Gastrocnemius medialis (tissue), 4 donors: ENCODE measurements around the gene KANSL1.
"Not testable (repeated sequence)": the region's sequence is repeated elsewhere in the genome, so short reads cannot be mapped to it uniquely, and the experiment has no call there.

Source experiments
- CTCF ChIP-seq, 5 experiments: fragments of 450-650 bp in 3 of 5; fragments of 200-600 bp in 2 of 5; sonication (generic) in 2 of 5; IDR thresholded peaks in 4 of 5; conservative IDR thresholded peaks in 1 of 5; 1 replicate in 4 of 5; 2 replicates in 1 of 5; pipeline ENCODE4 v1.5.1; 2016 to 2019; ENCODE audit warnings: antibody characterized with exemption in 5 of 5, mild to moderate bottlenecking in 3 of 5, moderate library complexity in 3 of 5
- POLR2A ChIP-seq, 2 donors: fragments of 450-650 bp; IDR thresholded peaks; one replicate each; pipeline ENCODE4 v1.6.1; 2017; ENCODE audit warnings: antibody characterized with exemption in 2 of 2, mild to moderate bottlenecking in 2 of 2, moderate library complexity in 2 of 2

GRCh38 chr17:46183383-46183782, 9.8 kb downstream of the KANSL1 start:
- TF ChIP-seq CTCF (IDR thresholded peaks at IDR 0.05 in 4 of 5, conservative IDR thresholded peaks at IDR 0.05 in 1 of 5); POLR2A (IDR thresholded peaks at IDR 0.05): not testable (repeated sequence)
